ENCODE results near the gene FAM204A. TPM values are rescaled to one million over a fixed set of nuclear protein-coding genes. Genes with fewer than 3 reads are reported as not detected.

The FAM204A gene
- polyA plus RNA-seq, 1 experiment = 42.8 TPM

- no peak overlapping the region for H3K27ac ChIP-seq (ENCODE audit: low read depth, low read length)
- peaks cover 2% of the 10 kb centered on the region for H3K27me3 ChIP-seq (ENCODE audit: control insufficient read depth, insufficient read depth, low read length)
- no peaks in the 10 kb centered on the region for H3K9me3 ChIP-seq (ENCODE audit: control insufficient read depth, insufficient read depth, low read length)
- ChIA-PET CTCF (interaction anchor here (0.9 to 2.8 kb wide), 3 partner anchors 8 to 768 kb away, joined by 3 to 17 read pairs (median 4); no protein-coding TSS in a partner anchor), POLR2A (no interaction called here)
- no peak for DNase-seq (ENCODE audit: low read depth, low spot score)
- no peak overlapping the region for H3K4me3 ChIP-seq (ENCODE audit: low read depth, low read length)
- TF ChIP-seq CTCF (IDR thresholded peaks at IDR 0.05; ENCODE audit: low read depth, low read length) = no peak
Observed at GRCh38 chr10:118264252-118264651, 77.9 kb downstream of the FAM204A start.

GRCh38 chr10:118262538-118262937 lies 79.6 kb downstream of the FAM204A start:
- no peak overlapping the region for H3K27ac ChIP-seq (ENCODE audit: low read depth, low read length)
- DNase-seq (ENCODE audit: low read depth, low spot score) = no peak
- no peak for TF ChIP-seq CTCF (IDR thresholded peaks at IDR 0.05; ENCODE audit: low read depth, low read length)
- no peak overlapping the region for H3K4me3 ChIP-seq (ENCODE audit: low read depth, low read length)
- POLR2A ChIA-PET = no interaction called here
- H3K27me3 ChIP-seq (ENCODE audit: control insufficient read depth, insufficient read depth, low read length) = no peaks in the 10 kb centered on the region
- H3K9me3 ChIP-seq (ENCODE audit: control insufficient read depth, insufficient read depth, low read length) = no peaks in the 10 kb centered on the region
- CTCF ChIA-PET = interaction anchor here (1.2 to 4.3 kb wide), 2 partner anchors 10 to 197 kb away, joined by 3 to 22 read pairs; no protein-coding TSS in a partner anchor

- POLR2A ChIA-PET = no interaction called here
- no peak for DNase-seq (ENCODE audit: low read depth, low spot score)
- CTCF ChIA-PET = interaction anchor here (0.6 to 4.5 kb wide), 11 partner anchors 8 to 908 kb away, joined by 3 to 23 read pairs (median 4); no protein-coding TSS in a partner anchor
Observed at GRCh38 chr10:118259288-118259906, 82.7 kb downstream of the FAM204A start.

GRCh38 chr10:118258285-118258684 lies 83.8 kb downstream of the FAM204A start:
- Histone ChIP-seq H3K27me3 (ENCODE audit: control insufficient read depth, insufficient read depth, low read length) (no peaks in the 10 kb centered on the region), H3K27ac (ENCODE audit: low read depth, low read length) (no peak overlapping the region), H3K9me3 (ENCODE audit: control insufficient read depth, insufficient read depth, low read length) (no peaks in the 10 kb centered on the region), H3K4me3 (ENCODE audit: low read depth, low read length) (no peak overlapping the region)
- ChIA-PET CTCF (interaction anchor here (4.3 to 4.5 kb wide), 2 partner anchors 14 to 762 kb away, joined by 22 to 23 read pairs; no protein-coding TSS in a partner anchor), POLR2A (no interaction called here)
- no peak for TF ChIP-seq CTCF (IDR thresholded peaks at IDR 0.05; ENCODE audit: low read depth, low read length)
- DNase-seq (ENCODE audit: low read depth, low spot score) = no peak

More at GRCh38 chr10:118259288-118259906, 82.7 kb downstream of the FAM204A start:
- peak; percentile 53 for TF ChIP-seq CTCF (IDR thresholded peaks at IDR 0.05; ENCODE audit: low read depth, low read length)
- Histone ChIP-seq H3K4me3 (ENCODE audit: low read depth, low read length) (no peak overlapping the region), H3K27me3 (ENCODE audit: control insufficient read depth, insufficient read depth, low read length) (no peaks in the 10 kb centered on the region), H3K9me3 (ENCODE audit: control insufficient read depth, insufficient read depth, low read length) (no peaks in the 10 kb centered on the region), H3K27ac (ENCODE audit: low read depth, low read length) (no peak overlapping the region)

- Histone ChIP-seq H3K27ac (ENCODE audit: low read depth, low read length) (no peak overlapping the region), H3K9me3 (ENCODE audit: control insufficient read depth, insufficient read depth, low read length) (no peaks in the 10 kb centered on the region), H3K27me3 (ENCODE audit: control insufficient read depth, insufficient read depth, low read length) (no peaks in the 10 kb centered on the region), H3K4me3 (ENCODE audit: low read depth, low read length) (no peak overlapping the region)
- ChIA-PET CTCF (interaction anchor here (0.8 to 4.5 kb wide), 4 partner anchors 15 to 761 kb away, joined by 3 to 23 read pairs (median 4); no protein-coding TSS in a partner anchor), POLR2A (no interaction called here)
- TF ChIP-seq CTCF (IDR thresholded peaks at IDR 0.05; ENCODE audit: low read depth, low read length) = no peak
- DNase-seq (ENCODE audit: low read depth, low spot score) = no peak
Observed at GRCh38 chr10:118256825-118257570, 85.1 kb downstream of the FAM204A start.

Data from AG04450 (cell line).